ACC112 (cell line): ENCODE results near the gene MRPS7.
A peak's percentile ranks its signal among the peaks of the same experiment; 100 is the strongest.
"Not testable (repeated sequence)": the region's sequence is repeated elsewhere in the genome, so short reads cannot be mapped to it uniquely, and the experiment has no call there.

Experiments used
- H2AFZ ChIP-seq: fragments of 200-600 bp; sonication (generic); one replicate; pipeline ENCODE4 v1.6.0; 2017; ENCODE audit warnings: antibody characterized with exemption, low read length; ENCODE audit not compliant: unreplicated experiment
- H3K27ac ChIP-seq: fragments of 200-600 bp; sonication (generic); 2 replicates; pipeline ENCODE4 v1.5.1; 2014; ENCODE audit warnings: low read depth, mild to moderate bottlenecking, antibody characterized with exemption, low read length, moderate library complexity
- H3K27me3 ChIP-seq: fragments of 200-600 bp; sonication (generic); 2 replicates; pipeline ENCODE4 v1.6.1; 2014; ENCODE audit warnings: mild to moderate bottlenecking, antibody characterized with exemption, low read length, moderate library complexity, mixed read lengths; ENCODE audit not compliant: insufficient read depth
- H3K36me3 ChIP-seq: fragments of 200-600 bp; sonication (generic); 2 replicates; pipeline ENCODE4 v1.6.1; 2016; ENCODE audit warnings: mild to moderate bottlenecking, antibody characterized with exemption, low read length, moderate library complexity, mixed read lengths; ENCODE audit not compliant: insufficient read depth
- H3K4me1 ChIP-seq: fragments of 200-600 bp; sonication (generic); one replicate; pipeline ENCODE4 v1.6.1; 2016; ENCODE audit warnings: low read length, mixed read lengths; ENCODE audit not compliant: insufficient read depth, unreplicated experiment, control insufficient read depth
- H3K4me3 ChIP-seq: fragments of 200-600 bp; sonication (generic); 2 replicates; pipeline ENCODE4 v1.5.1; 2014; ENCODE audit warnings: mild to moderate bottlenecking, low read depth, low read length
- H3K79me2 ChIP-seq: fragments of 200-600 bp; sonication (generic); one replicate; pipeline ENCODE4 v1.6.0; 2016; ENCODE audit warnings: low read length; ENCODE audit not compliant: control insufficient read depth, unreplicated experiment, insufficient read depth

Gene MRPS7

DNA sequence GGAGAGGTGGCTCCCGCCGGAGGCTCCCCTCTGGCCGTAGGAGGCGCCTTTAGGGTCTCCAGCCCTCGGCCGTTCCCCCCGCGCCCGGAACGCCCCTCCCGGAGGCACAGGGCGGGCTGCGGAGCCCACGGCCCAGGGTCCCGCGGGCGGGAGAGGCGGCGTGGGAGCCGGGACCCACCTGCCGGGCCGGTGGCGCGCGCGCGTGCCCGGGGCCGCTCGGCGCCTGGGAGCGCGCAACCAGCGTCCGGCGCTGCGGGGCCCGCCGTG is 9.2 kb downstream of the MRPS7 start, which contains the start of gene MIF4GD:
Gene MIF4GD, minus strand, starts transcription at position 266 of the 267 bp plus-strand sequence. CDS start 1,036 bp downstream, outside the sequence.
- Histone ChIP-seq H3K27ac (peak within 1 kb of the TSS; percentile 30; the same call in 1 of the 2 replicates), H2AFZ (peak within 1 kb of the TSS; percentile 92)

DNA sequence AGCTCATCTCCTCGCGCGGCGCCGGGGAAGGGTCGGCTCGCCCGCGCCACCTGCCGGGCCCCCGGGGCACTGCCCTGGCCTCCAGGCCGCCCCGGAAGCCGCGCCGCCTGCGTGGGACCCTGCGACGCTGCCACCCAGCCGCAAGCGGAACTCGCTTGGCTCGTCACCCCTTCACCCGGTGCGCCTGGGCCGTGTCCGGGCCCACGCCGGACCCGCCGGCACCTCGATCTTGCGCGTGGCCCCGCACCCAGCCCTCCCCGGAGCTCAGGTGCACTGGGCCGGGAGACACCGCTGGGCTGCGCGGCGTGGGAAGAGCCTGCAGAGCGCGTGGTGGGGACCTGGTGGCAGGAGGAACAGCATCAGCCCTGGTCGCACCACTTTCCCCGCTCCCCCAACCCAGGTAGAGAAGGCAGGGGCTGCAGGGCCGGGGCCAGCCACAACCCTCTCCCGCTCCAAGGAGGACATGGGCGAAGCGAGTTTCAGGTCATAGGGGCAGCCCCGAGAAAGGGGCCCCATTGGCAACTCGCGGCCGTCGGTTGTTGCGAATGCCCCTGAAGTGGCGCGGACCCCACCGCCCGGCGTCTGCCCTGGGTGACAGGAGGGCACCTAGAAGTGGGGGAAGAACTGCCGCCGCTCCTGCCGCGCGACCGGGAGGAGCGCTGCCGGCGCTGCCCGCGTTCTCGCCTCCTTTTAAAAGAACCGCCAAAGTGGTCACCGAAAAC is 9.7 kb downstream of the MRPS7 start:
- H3K27ac ChIP-seq: no peak overlapping the region

More for the DNA sequence above, 9.2 kb downstream of the MRPS7 start, which contains the start of gene MIF4GD:
- no peaks in the 10 kb centered on the region for H3K27me3 ChIP-seq
- peaks cover 5% of the 10 kb centered on the region; the same call in 1 of the 2 replicates for H3K36me3 ChIP-seq
- no peaks in the 10 kb centered on the region for H3K79me2 ChIP-seq
- H3K4me1 ChIP-seq: peaks cover 24% of the 10 kb centered on the region
- H3K4me3 ChIP-seq: peak within 1 kb of the TSS; percentile 86

GRCh38 chr17:75271955-75272847 is 10.5 kb downstream of the MRPS7 start:
- H3K4me1 ChIP-seq: peaks cover 25% of the 10 kb centered on the region
- no peak overlapping the region for H3K27ac ChIP-seq
- H3K79me2 ChIP-seq: no peaks in the 10 kb centered on the region
- peak overlapping the region; percentile 86 for H3K4me3 ChIP-seq
- H3K36me3 ChIP-seq: no peaks in the 10 kb centered on the region
- no peak overlapping the region for H2AFZ ChIP-seq
- no peaks in the 10 kb centered on the region for H3K27me3 ChIP-seq

More for the DNA sequence above, 9.7 kb downstream of the MRPS7 start:
- peaks cover 1% of the 10 kb centered on the region; the same call in 1 of the 2 replicates for H3K36me3 ChIP-seq
- peak overlapping the region; percentile 86 for H3K4me3 ChIP-seq
- no peaks in the 10 kb centered on the region for H3K79me2 ChIP-seq
- H3K4me1 ChIP-seq: peaks cover 24% of the 10 kb centered on the region
- no peaks in the 10 kb centered on the region for H3K27me3 ChIP-seq
- peak overlapping the region; percentile 74 for H2AFZ ChIP-seq

- no peak overlapping the region for H3K4me3 ChIP-seq
- H3K27ac ChIP-seq: no peak overlapping the region
- H3K4me1 ChIP-seq: peaks cover 30% of the 10 kb centered on the region
- H3K27me3 ChIP-seq: no peaks in the 10 kb centered on the region
- no peak overlapping the region for H2AFZ ChIP-seq
- no peaks in the 10 kb centered on the region for H3K36me3 ChIP-seq
- no peaks in the 10 kb centered on the region for H3K79me2 ChIP-seq
Observed at GRCh38 chr17:75272848-75273184, 11.1 kb downstream of the MRPS7 start.

GRCh38 chr17:75273977-75274708 is 12.5 kb downstream of the MRPS7 start:
- Histone ChIP-seq H2AFZ (no peak overlapping the region), H3K4me3 (no peak overlapping the region), H3K79me2 (no peaks in the 10 kb centered on the region), H3K27ac (no peak overlapping the region), H3K36me3 (no peaks in the 10 kb centered on the region), H3K4me1 (peaks cover 32% of the 10 kb centered on the region), H3K27me3 (no peaks in the 10 kb centered on the region)

DNA sequence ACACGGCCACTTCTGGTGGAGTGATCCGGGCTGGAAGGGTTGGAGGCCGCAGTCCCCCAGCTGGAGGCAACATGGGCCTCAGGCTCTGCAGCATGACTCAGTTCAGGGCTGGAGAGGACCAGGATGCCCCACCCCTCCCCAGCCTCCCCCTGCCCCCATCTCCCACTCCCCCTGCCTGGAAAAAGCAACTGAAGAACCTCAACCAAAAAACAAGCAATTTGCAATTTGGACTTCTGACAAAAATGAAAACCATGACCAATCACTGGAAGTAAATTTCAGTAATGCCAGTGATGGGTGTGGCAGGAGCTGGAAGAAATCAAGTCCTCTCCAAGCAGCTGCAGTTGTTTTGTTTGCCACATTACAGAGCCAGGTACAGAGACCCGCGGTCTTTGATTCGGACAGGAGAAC is 16.0 kb downstream of the MRPS7 start:
- Histone ChIP-seq H3K79me2 (no peaks in the 10 kb centered on the region), H3K27ac (no peak overlapping the region), H3K4me3 (no peak overlapping the region), H3K4me1 (peaks cover 16% of the 10 kb centered on the region), H3K27me3 (no peaks in the 10 kb centered on the region), H2AFZ (no peak overlapping the region), H3K36me3 (no peaks in the 10 kb centered on the region)

GRCh38 chr17:75280189-75280588 is 18.5 kb downstream of the MRPS7 start:
- not testable (repeated sequence) for H3K27ac ChIP-seq, H3K4me1 ChIP-seq, H3K4me3 ChIP-seq, H3K36me3 ChIP-seq, H3K27me3 ChIP-seq, H3K79me2 ChIP-seq, H2AFZ ChIP-seq

- Histone ChIP-seq H3K4me1 (peaks cover 4% of the 10 kb centered on the region), H3K27me3 (no peaks in the 10 kb centered on the region), H3K79me2 (no peaks in the 10 kb centered on the region), H3K4me3 (no peak overlapping the region), H2AFZ (no peak overlapping the region), H3K36me3 (no peaks in the 10 kb centered on the region), H3K27ac (no peak overlapping the region)
Observed at GRCh38 chr17:75285123-75285522, 23.4 kb downstream of the MRPS7 start.

DNA sequence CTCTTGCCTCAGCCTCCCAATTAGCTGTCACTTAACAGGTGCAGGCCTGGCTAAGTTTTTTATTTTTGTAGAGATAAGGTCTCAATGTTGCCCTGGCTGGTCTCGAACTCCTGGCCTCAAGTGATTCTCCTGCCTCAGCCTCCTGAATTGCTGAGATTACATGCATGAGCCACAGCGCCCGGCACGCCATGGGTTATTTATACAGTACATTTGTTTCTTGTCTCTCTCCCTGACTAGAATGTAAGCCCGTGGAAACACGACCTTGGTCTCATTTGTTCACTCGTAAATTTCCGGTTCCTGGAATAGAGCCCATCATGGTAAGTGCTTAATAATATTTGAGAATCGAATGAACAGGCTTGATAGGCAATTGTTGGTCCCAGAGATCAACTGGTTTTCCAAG is 25.5 kb downstream of the MRPS7 start:
- no peaks in the 10 kb centered on the region for H3K27me3 ChIP-seq
- peaks cover 4% of the 10 kb centered on the region for H3K4me1 ChIP-seq
- H3K36me3 ChIP-seq: no peaks in the 10 kb centered on the region
- no peaks in the 10 kb centered on the region for H3K79me2 ChIP-seq
- no peak overlapping the region for H2AFZ ChIP-seq
- no peak overlapping the region for H3K27ac ChIP-seq
- H3K4me3 ChIP-seq: no peak overlapping the region

DNA sequence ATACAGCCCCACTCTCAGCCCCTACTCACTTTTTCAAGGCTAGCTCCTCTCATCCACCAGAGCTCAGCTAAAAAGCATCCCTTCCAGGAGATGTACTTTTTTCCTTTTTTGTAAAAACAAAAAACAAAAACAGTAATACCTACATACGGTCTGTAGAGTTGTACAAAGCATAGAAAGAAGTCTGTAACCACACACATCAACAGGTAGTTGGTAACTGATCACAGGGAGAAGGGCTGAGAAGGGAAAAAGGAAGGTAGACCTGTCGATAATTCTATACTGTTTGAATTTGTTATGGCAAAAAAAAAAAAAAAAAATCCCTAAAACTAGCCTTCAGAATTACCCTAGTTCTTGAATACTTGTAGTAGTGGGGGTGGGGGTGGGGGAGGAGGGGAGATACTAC is 26.7 kb downstream of the MRPS7 start:
- Histone ChIP-seq H3K27ac (no peak overlapping the region), H3K79me2 (no peaks in the 10 kb centered on the region), H3K4me3 (peak overlapping the region; percentile 90)

More for the DNA sequence above, 26.7 kb downstream of the MRPS7 start:
- no peaks in the 10 kb centered on the region for H3K27me3 ChIP-seq
- no peaks in the 10 kb centered on the region for H3K36me3 ChIP-seq
- peaks cover 4% of the 10 kb centered on the region for H3K4me1 ChIP-seq
- H2AFZ ChIP-seq: no peak overlapping the region
